Trophoblast cell (in vitro differentiated cells and primary cell): Measurements from ENCODE around the gene POLR2B.
"Not testable (repeated sequence)": the region's sequence is repeated elsewhere in the genome, so short reads cannot be mapped to it uniquely, and the experiment has no call there.

ENCODE experiments used
- DNase-seq, 2 donors: peaks; one replicate each; pipeline ENCODE4 v3.0.0-alpha.2; 2016
- H2AFZ ChIP-seq: 2 replicates; pipeline ENCODE4 v1.6.1; 2013; ENCODE audit warnings: low read length, moderate library complexity, mild to moderate bottlenecking; ENCODE audit not compliant: insufficient read depth, poor library complexity
- H2AK5ac ChIP-seq: 2 replicates; pipeline ENCODE4 v1.6.1; 2013; ENCODE audit warnings: mild to moderate bottlenecking, low read length
- H2BK120ac ChIP-seq: 2 replicates; pipeline ENCODE4 v1.6.1; 2013; ENCODE audit warnings: low read length, mild to moderate bottlenecking, moderate library complexity; ENCODE audit not compliant: insufficient read depth, poor library complexity
- H2BK12ac ChIP-seq: 2 replicates; pipeline ENCODE4 v1.6.1; 2013; ENCODE audit warnings: mild to moderate bottlenecking, low read length, moderate library complexity
- H2BK5ac ChIP-seq: 2 replicates; pipeline ENCODE4 v1.6.1; 2013; ENCODE audit warnings: low read length, low read depth, moderate library complexity, mild to moderate bottlenecking; ENCODE audit not compliant: poor library complexity
- H3K14ac ChIP-seq: 2 replicates; pipeline ENCODE4 v1.6.1; 2013; ENCODE audit warnings: mild to moderate bottlenecking, low read length
- H3K18ac ChIP-seq: 2 replicates; pipeline ENCODE4 v1.6.1; 2013; ENCODE audit warnings: mild to moderate bottlenecking, low read length
- H3K23ac ChIP-seq: 2 replicates; pipeline ENCODE4 v1.6.1; 2013; ENCODE audit warnings: low read length
- H3K27ac ChIP-seq: 2 replicates; pipeline ENCODE4 v1.5.1; 2013; ENCODE audit warnings: low read depth, mild to moderate bottlenecking, inconsistent platforms, low read length, moderate library complexity
- H3K27me3 ChIP-seq: 2 replicates; pipeline ENCODE4 v1.6.1; 2013; ENCODE audit warnings: inconsistent platforms, mild to moderate bottlenecking, low read length, moderate library complexity; ENCODE audit not compliant: insufficient read depth
- H3K36me3 ChIP-seq, 2 experiments: 1 replicate in 1 of 2; 2 replicates in 1 of 2; pipeline ENCODE4 v1.6.1; 2013; ENCODE audit warnings: low read length in 2 of 2, mild to moderate bottlenecking in 2 of 2, moderate library complexity in 1 of 2; ENCODE audit not compliant: insufficient read depth in 2 of 2, control insufficient read depth in 1 of 2
- H3K4ac ChIP-seq: 2 replicates; pipeline ENCODE4 v1.6.1; 2013; ENCODE audit warnings: low read depth, mild to moderate bottlenecking, low read length, moderate library complexity
- H3K4me1 ChIP-seq, 2 experiments: 1 replicate in 1 of 2; 2 replicates in 1 of 2; pipeline ENCODE4 v1.6.1; 2013; ENCODE audit warnings: low read length in 2 of 2, mild to moderate bottlenecking in 2 of 2, moderate library complexity in 1 of 2; ENCODE audit not compliant: insufficient read depth in 2 of 2, control insufficient read depth in 1 of 2
- H3K4me2 ChIP-seq: 2 replicates; pipeline ENCODE4 v1.6.1; 2013; ENCODE audit warnings: inconsistent platforms, mild to moderate bottlenecking, low read length, moderate library complexity
- H3K4me3 ChIP-seq: 2 replicates; pipeline ENCODE4 v1.5.1; 2013; ENCODE audit warnings: mild to moderate bottlenecking, low read depth, low read length, inconsistent platforms
- H3K79me1 ChIP-seq: one replicate; pipeline ENCODE4 v1.6.1; 2013; ENCODE audit warnings: low read length
- H3K79me2 ChIP-seq: 2 replicates; pipeline ENCODE4 v1.6.1; 2013; ENCODE audit warnings: low read length, mild to moderate bottlenecking; ENCODE audit not compliant: control insufficient read depth, insufficient read depth, poor library complexity
- H3K9ac ChIP-seq: 2 replicates; pipeline ENCODE4 v1.6.1; 2013; ENCODE audit warnings: mild to moderate bottlenecking, low read length
- H3K9me3 ChIP-seq: 2 replicates; pipeline ENCODE4 v1.6.1; 2013; ENCODE audit warnings: low read depth, mild to moderate bottlenecking, control low read depth, inconsistent platforms, low read length; ENCODE audit not compliant: insufficient read depth
- H4K12ac ChIP-seq: 2 replicates; pipeline ENCODE4 v1.6.1; 2013; ENCODE audit warnings: low read depth, mild to moderate bottlenecking, low read length, moderate library complexity
- H4K8ac ChIP-seq: 2 replicates; pipeline ENCODE4 v1.6.1; 2013; ENCODE audit warnings: low read depth, mild to moderate bottlenecking, low read length, moderate library complexity
- H4K91ac ChIP-seq: one replicate; pipeline ENCODE4 v1.6.1; 2013; ENCODE audit warnings: low read depth, mild to moderate bottlenecking, low read length, moderate library complexity
- WGBS: extraction: QIAGEN DNeasy Blood & Tissue Kit; methylation state at CpG from one replicate; pipeline ENCODE4 v1.1.7; 2013; ENCODE audit warnings: missing lambda C conversion rate; ENCODE audit not compliant: insufficient read length, insufficient coverage; ENCODE audit errors: extremely low coverage; 5-methylcytosine and 5-hydroxymethylcytosine counted together

The POLR2B gene

DNA sequence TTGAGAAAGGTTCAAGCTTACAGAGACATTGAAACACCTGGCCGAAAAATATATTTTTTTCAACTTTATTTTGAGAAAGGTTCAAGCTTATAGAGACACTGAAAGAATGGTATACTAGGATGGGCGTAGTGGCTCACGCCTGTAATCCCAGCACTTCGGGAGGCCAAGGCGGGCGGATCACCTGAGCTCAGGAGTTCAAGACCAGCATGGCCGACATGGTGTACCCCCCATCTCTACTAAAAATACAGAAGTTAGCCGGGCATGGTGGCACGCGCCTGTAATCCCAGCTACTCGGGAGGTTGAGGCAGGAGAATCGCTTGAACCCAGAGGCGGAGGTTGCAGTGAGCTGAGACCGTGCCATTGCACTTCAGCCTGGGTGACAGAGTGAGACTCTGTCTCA lies 38.9 kb upstream of the POLR2B start:
- not testable (repeated sequence) for H2AK5ac ChIP-seq, H3K79me2 ChIP-seq, H2AFZ ChIP-seq, H3K14ac ChIP-seq, H4K91ac ChIP-seq, H3K18ac ChIP-seq, H3K79me1 ChIP-seq, H4K8ac ChIP-seq, H3K4me2 ChIP-seq, H3K4me1 ChIP-seq, H3K4ac ChIP-seq, H4K12ac ChIP-seq, H3K27me3 ChIP-seq, H3K23ac ChIP-seq, H3K4me3 ChIP-seq, H2BK12ac ChIP-seq, H2BK5ac ChIP-seq, H3K9ac ChIP-seq, DNase-seq, H3K9me3 ChIP-seq, H3K27ac ChIP-seq, H2BK120ac ChIP-seq
- peaks cover 10 to 23% of the 10 kb centered on the region in 2 experiments for H3K36me3 ChIP-seq
- no CpG with 5 or more reads among the region's 14 CpGs for WGBS

DNA sequence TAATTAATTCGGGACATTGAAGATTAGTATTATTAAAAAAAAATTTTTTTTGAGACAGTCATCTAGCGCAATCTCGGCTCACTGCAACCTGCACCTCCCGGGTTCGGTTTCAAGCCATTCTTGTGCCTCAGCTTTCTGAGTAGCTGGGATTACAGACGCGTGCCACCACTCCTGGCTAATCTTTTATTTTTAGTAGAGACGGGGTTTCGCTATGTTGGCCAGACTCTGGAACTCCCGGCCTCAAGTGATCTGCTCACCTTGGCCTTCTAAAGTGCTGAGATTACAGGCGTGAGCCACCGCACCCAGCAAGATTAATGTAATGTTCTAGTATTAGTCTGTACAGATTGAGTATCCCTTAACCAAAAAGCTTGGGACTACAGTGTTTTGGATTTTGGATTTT lies 38.3 kb upstream of the POLR2B start:
- no peaks in the 10 kb centered on the region for H3K79me1 ChIP-seq
- no peak overlapping the region for H3K14ac ChIP-seq
- H3K9ac ChIP-seq = no peak overlapping the region
- no peak for DNase-seq
- H3K23ac ChIP-seq = no peak overlapping the region
- H3K4me2 ChIP-seq = no peak overlapping the region
- no peak overlapping the region for H3K18ac ChIP-seq
- no CpG with 5 or more reads among the region's 12 CpGs for WGBS
- no peak overlapping the region for H3K27ac ChIP-seq
- no peak overlapping the region for H4K91ac ChIP-seq
- H3K4me1 ChIP-seq = no peaks in the 10 kb centered on the region
- no peak overlapping the region for H2AK5ac ChIP-seq
- no peaks in the 10 kb centered on the region for H3K79me2 ChIP-seq
- no peak overlapping the region for H2BK12ac ChIP-seq
- H3K9me3 ChIP-seq = no peaks in the 10 kb centered on the region
- H3K4me3 ChIP-seq = no peak overlapping the region
- H2BK5ac ChIP-seq = no peak overlapping the region
- H3K36me3 ChIP-seq = peaks cover 10 to 23% of the 10 kb centered on the region in 2 experiments
- no peak overlapping the region for H4K8ac ChIP-seq
- H2BK120ac ChIP-seq = no peak overlapping the region
- H4K12ac ChIP-seq = no peak overlapping the region
- no peaks in the 10 kb centered on the region for H3K27me3 ChIP-seq
- no peak overlapping the region for H3K4ac ChIP-seq
- no peak overlapping the region for H2AFZ ChIP-seq

DNA sequence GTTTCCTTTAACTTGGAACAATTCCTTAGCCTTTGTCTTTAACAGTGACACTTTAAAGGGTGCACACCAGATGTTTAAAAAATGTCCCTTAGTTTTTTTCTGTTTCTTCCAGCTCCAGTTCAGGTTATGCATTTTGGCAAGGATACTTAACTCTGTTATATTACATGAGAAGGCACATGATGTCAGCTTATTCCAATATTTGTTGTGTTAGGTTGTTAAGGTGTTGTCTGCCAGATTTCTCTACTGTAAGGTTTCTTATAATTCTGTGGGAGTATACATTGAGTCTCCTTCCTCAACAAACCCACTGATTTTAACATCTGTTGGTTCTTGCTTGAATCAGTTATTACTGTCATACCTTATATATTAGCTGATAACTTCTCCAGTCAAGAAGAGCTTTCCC lies 37.7 kb upstream of the POLR2B start:
- Histone ChIP-seq H4K12ac (no peak overlapping the region), H3K27me3 (no peaks in the 10 kb centered on the region), H2BK120ac (no peak overlapping the region), H3K79me2 (no peaks in the 10 kb centered on the region), H2AFZ (no peak overlapping the region), H3K27ac (no peak overlapping the region), H3K4me1 (no peaks in the 10 kb centered on the region), H3K23ac (no peak overlapping the region), H3K4me2 (no peak overlapping the region), H4K8ac (no peak overlapping the region), H2BK12ac (no peak overlapping the region), H4K91ac (no peak overlapping the region), H3K18ac (no peak overlapping the region), H3K9ac (no peak overlapping the region), H3K79me1 (no peaks in the 10 kb centered on the region), H3K14ac (no peak overlapping the region), H3K36me3 (peaks cover 10 to 23% of the 10 kb centered on the region in 2 experiments), H2BK5ac (no peak overlapping the region), H3K4ac (no peak overlapping the region), H2AK5ac (no peak overlapping the region), H3K9me3 (no peaks in the 10 kb centered on the region), H3K4me3 (no peak overlapping the region)
- DNase-seq = no peak

DNA sequence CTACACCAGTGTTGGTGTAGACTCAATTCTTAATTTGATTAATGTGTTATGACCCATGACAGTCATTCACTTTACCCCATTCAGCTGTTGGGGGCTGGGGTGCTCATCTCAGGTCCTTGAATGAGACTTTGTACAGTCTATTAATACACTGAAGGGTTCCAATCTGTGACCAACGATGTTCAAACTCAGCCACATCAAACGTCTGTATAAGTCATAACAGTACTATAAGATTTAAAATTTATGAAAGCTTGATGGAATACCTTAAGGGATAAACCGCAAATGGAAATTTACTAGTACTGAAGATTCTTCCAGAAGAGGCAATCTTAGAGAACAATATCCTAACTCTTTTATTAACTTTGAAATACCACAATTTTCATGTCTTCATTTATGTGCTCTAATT lies 37.3 kb upstream of the POLR2B start:
- no CpG with 5 or more reads among the region's 3 CpGs for WGBS
- Histone ChIP-seq H2BK5ac (no peak overlapping the region), H3K27ac (no peak overlapping the region), H3K79me2 (no peaks in the 10 kb centered on the region), H3K4me2 (no peak overlapping the region), H2AK5ac (no peak overlapping the region), H3K9ac (no peak overlapping the region), H4K12ac (no peak overlapping the region), H3K14ac (no peak overlapping the region), H3K18ac (no peak overlapping the region), H3K4me3 (no peak overlapping the region), H3K23ac (no peak overlapping the region), H2AFZ (no peak overlapping the region), H2BK12ac (no peak overlapping the region), H2BK120ac (no peak overlapping the region), H4K8ac (no peak overlapping the region), H3K4me1 (no peaks in the 10 kb centered on the region), H3K27me3 (no peaks in the 10 kb centered on the region), H3K4ac (no peak overlapping the region), H3K79me1 (no peaks in the 10 kb centered on the region), H3K9me3 (no peaks in the 10 kb centered on the region), H4K91ac (no peak overlapping the region), H3K36me3 (peaks cover 10 to 23% of the 10 kb centered on the region in 2 experiments)
- DNase-seq = no peak
